Stimulated activated naive CD8-positive, alpha-beta T cell treated with anti-CD3 and anti-CD28 coated beads, Interleukin-15, amount 100 ng/mL, for 72 hours (primary cell): ENCODE data around the gene GRHPR.

Experiments
- ATAC-seq: fragments of 150-1000 bp; cut with Tn5 transposase; 2 replicates; pipeline ENCODE4 v1.10.0; 2021; ENCODE audit warnings: mild to moderate bottlenecking, moderate library complexity
- DNase-seq, 2 donors: peaks; one replicate each; pipeline ENCODE4 v3.0.0; 2021 to 2022
- H3K27ac Mint-ChIP-seq, 2 donors: one replicate each; pipeline ENCODE4 v1.8.0; 2022; ENCODE audit warnings: mild to moderate bottlenecking in 2 of 2, mixed read lengths in 2 of 2, moderate library complexity in 2 of 2
- H3K27me3 Mint-ChIP-seq: one replicate; pipeline ENCODE4 v1.8.0; 2022; ENCODE audit warnings: mixed read lengths
- H3K4me1 Mint-ChIP-seq: one replicate; pipeline ENCODE4 v1.8.0; 2022; ENCODE audit warnings: mild to moderate bottlenecking, mixed read lengths
- H3K4me3 Mint-ChIP-seq, 2 donors: one replicate each; pipeline ENCODE4 v1.8.0; 2022; ENCODE audit warnings: mild to moderate bottlenecking in 2 of 2, mixed read lengths in 2 of 2, moderate library complexity in 1 of 2
- H3K9me3 Mint-ChIP-seq, 2 donors: one replicate each; pipeline ENCODE4 v1.8.0; 2022; ENCODE audit warnings: mixed read lengths in 2 of 2

Gene GRHPR

DNA sequence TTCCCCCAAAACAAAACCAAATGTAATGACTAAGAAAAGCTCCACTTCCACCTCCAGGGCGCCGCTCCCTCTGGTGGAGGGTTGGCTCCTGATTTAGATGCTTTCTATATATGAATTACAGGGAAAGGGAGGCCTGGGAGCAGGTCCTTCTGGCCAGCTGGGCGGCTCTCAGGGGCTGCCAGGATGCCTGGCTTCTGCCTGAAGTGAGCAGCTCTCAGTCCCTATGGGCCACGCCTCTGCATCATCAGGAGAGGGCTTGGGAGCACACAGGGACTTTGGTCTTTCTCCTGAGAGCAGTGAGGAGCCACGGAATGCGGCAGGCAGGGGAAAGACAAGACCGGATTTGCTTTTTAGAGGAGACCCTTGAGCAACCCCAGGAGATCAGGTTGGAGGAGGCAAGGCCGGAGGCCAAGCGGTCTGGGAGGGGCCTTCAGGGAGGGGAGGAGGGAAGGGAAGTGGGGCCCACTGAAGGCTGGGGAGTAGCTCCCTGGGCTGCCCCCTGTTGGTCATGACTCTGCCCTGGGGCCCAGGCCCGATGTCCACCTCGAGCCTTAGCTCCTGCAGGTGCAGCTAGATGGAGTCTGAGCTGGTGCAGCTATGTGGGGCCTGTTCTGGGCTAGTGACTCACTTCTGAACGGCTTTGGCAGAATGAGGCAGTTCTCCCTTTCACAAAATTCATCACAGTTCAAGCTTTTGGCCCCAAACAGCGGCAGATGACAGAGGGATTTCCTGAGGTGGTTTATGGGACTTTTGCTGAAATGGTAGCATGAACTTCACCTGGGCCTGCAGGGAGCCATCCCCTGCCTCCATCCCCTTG lies 11.3 kb upstream of the GRHPR start:
- peak; percentile 37 for ATAC-seq
- Mint-ChIP-seq H3K4me3 (no peak overlapping the region), H3K9me3 (no peaks in the 10 kb centered on the region), H3K27ac (peak overlapping the region; percentile 17 to 94), H3K4me1 (peaks cover 26% of the 10 kb centered on the region), H3K27me3 (peaks cover 13% of the 10 kb centered on the region)
- DNase-seq: peak in 1 of 2 donors; percentile 25

DNA sequence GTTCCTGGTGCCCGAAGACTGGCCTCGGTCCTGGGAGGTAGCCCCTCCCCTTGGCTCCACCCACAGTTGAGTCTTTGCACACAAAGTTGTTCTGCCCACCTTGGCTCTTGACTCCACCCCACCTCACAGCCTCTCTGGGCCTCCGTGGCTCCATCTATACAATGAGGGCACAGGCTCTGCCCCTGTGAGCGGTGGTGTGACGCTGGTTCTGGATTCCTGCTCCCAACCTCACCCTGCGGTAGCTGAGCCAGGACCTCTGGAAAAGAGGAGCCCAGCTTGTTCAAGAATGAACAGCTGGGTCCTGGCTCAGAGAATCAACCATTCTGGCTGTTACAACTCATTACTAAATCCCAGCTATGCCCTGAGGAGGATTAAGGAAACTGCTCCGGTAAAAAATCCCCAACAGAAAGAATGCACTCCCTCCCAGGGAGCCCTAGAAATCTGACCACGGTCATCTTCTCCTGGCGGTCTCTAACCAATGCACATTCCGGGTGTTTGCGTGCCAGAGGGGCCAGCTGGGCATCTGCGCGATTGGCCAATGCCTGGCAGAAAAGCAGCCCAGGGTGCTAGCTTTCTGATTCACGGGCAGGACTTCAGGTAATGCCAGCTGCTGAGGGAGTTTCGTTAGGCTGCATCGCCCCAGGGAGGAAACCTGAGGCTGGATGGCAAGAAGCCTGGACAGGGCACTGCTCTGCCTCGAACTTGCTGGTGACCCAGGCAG lies 9.9 kb upstream of the GRHPR start:
- Mint-ChIP-seq H3K9me3 (no peaks in the 10 kb centered on the region), H3K4me1 (peaks cover 26% of the 10 kb centered on the region), H3K4me3 (no peak overlapping the region), H3K27me3 (peaks cover 13% of the 10 kb centered on the region), H3K27ac (no peak overlapping the region)
- no peak for ATAC-seq
- DNase-seq: no peak

DNA sequence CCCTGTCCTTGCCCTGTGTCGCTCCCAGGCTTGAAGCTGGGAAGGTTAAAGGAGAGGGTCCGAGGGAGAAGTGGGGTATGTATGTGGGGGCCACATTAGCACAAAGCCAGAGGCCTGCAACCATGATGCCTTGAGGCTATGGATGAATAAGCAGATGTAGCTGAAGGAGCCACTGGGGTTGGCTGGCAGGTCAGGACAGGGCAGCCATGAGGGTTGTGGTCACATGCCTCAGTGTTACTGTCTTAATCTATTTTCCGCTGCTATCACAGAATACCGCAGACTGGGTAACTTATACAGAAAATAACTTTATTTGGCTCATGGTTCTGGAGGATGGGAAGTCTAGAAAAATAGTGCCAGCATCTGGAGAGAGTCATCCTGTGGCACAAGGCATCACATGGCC lies 9.2 kb upstream of the GRHPR start:
- peaks cover 13% of the 10 kb centered on the region for H3K27me3 Mint-ChIP-seq
- no peaks in the 10 kb centered on the region for H3K9me3 Mint-ChIP-seq
- ATAC-seq (no peak), DNase-seq (no peak)
- no peak overlapping the region for H3K4me3 Mint-ChIP-seq
- H3K4me1 Mint-ChIP-seq: peaks cover 26% of the 10 kb centered on the region
- H3K27ac Mint-ChIP-seq: no peak overlapping the region

DNA sequence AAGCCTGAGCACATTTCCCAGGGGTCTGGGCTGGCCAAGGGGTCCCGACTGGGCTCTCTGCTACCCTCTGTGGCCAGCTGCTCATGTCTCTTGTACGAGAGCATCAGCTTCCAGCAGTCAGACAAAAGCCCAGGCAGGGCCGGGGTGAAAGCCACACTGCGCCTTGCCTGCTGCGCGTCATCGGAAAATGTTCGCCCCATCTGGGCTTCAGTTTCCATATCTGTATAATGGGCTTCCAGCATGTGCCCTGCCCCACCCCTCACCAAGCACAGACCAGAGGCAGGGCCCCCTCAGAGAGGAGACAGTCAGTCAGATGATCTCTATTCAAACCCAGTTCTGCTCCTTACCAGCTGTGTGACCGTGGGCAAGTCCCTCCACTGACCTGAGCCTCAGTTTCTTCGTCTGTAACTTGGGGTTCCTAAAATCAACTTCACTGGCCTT lies 8.0 kb upstream of the GRHPR start:
- Mint-ChIP-seq H3K9me3 (no peaks in the 10 kb centered on the region), H3K4me3 (no peak overlapping the region), H3K27me3 (peaks cover 13% of the 10 kb centered on the region), H3K4me1 (peaks cover 20% of the 10 kb centered on the region), H3K27ac (no peak overlapping the region)
- no peak for ATAC-seq
- no peak for DNase-seq

DNA sequence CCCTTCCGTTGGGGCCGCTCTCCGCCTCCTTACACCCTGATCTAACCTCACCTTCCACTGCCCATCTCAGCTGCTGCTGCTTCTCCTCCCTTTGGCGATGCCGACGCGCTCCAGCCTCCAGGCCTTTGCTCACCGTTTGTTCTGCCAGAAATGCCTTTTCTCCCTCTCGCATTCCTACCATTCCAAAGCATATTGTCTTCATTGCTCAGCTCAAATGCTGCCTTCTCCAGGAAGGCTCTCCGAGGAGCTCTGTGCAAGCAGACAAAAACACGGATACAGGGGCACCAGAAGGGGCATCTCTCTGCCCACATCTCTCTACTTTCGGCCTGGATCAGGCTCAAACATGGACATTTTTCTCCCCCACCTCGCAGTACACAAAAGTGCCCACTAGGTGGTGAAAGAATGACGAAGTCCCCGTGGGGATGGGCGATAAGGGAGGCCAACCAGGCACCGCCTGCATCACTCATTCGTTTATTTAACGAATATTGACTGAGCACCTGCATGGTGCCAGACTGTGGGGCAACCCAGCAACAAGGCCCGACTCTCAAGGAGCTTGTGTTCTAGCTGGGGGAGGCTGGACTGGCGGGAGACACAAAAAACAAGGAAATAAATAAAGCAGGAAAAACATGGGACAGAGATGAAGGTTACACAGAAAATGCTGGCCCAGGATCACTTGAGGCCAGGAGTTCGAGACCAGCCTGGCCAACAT lies 7.3 kb upstream of the GRHPR start:
- Mint-ChIP-seq H3K4me1 (peaks cover 18% of the 10 kb centered on the region), H3K27me3 (peaks cover 13% of the 10 kb centered on the region), H3K27ac (peak overlapping the region in 1 of 2 donors; percentile 4), H3K4me3 (peak overlapping the region; percentile 60 to 63), H3K9me3 (no peaks in the 10 kb centered on the region)
- DNase-seq (peak; percentile 78 to 84), ATAC-seq (peak; percentile 90)

DNA sequence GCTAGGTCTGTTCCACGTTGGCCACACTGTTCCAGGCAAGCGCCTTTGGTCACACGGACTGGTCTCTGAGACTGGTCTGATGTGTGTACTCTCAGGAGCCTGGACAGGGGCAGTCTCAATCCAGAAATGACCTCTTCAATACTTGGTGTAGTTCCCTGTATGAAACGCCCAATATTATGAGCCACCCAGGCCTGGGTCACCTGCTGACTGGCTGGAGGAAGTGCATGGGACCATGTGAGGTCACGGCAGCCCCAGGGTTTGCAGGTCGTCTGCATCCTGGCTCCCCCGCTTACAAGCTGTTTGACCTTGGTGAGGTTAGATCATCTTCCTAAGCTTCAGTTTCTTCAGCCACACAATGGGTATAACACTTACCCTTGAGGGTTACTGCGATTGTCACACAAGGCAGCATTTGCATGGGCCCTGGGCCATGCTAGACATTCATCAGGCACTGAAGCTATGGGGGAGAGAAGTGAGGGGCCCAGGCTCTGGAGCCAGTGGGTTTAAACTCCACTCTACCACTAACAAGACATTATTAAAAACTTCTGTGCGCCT lies 5.2 kb upstream of the GRHPR start:
- DNase-seq: no peak
- H3K27ac Mint-ChIP-seq: no peak overlapping the region

DNA sequence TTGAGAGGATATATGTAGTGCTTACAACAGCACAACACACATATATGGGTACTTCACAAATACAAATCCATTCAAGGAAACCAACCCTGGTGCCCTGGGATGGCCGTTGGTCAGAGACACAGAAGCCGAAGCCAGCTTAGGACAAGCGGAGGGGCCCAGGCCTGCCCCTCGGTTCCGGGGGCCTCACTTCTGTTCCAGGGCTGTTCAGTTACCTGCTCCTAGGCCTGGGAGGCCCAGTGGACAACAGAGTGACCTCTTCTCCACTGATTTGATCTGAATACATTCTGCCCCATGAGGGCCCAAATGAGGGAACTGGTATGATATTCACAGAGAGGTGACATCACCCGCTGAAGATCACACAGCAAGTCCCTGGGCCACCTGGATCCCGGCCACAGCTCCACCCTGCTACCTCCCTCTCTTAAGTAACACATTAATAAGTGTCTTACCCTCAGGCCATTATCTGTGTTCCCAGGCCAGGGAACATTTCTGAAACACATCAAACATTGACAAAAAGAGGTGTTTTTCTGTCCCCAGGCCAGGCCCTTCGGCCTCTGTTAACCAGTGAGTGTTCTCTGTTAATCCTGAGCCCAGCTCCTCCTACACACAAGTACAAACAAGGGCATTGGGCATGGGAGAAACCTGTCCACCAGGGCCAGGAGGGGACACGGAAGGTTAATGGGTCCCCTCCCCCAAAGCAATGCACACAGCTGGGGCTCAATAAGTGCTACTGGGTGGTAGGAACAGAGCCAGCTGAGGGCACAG lies 4.5 kb upstream of the GRHPR start:
- no peak overlapping the region for H3K4me3 Mint-ChIP-seq
- peaks cover 13% of the 10 kb centered on the region for H3K27me3 Mint-ChIP-seq
- no peaks in the 10 kb centered on the region for H3K9me3 Mint-ChIP-seq
- DNase-seq (no peak), ATAC-seq (no peak)
- no peak overlapping the region for H3K27ac Mint-ChIP-seq
- peaks cover 17% of the 10 kb centered on the region for H3K4me1 Mint-ChIP-seq

More for the DNA sequence above, 5.2 kb upstream of the GRHPR start:
- Mint-ChIP-seq H3K9me3 (no peaks in the 10 kb centered on the region), H3K4me1 (peaks cover 16% of the 10 kb centered on the region), H3K4me3 (no peak overlapping the region), H3K27me3 (peaks cover 13% of the 10 kb centered on the region)
- no peak for ATAC-seq

DNA sequence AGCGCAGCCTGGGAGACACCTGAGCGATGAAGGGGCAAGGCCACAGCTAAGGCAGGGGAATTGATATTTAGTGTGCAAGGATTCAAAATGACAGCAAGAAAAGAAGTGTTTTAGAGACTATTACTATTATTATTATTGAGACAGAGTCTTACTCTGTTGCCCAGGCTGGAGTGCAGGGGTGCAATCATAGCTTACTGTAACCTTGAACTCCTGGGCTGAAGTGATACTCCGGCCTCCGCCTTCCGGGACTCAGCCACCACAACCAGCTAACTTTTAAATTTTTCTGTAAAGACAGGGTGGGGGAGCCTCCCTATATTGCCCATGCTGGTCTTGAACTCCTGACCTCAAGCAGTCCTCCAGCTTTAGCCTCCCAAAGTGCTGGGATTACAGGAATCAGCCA lies 3.3 kb upstream of the GRHPR start:
- DNase-seq: no peak
- Mint-ChIP-seq H3K4me1 (peaks cover 28% of the 10 kb centered on the region), H3K27ac (no peak overlapping the region), H3K9me3 (no peaks in the 10 kb centered on the region), H3K27me3 (peaks cover 13% of the 10 kb centered on the region), H3K4me3 (no peak overlapping the region)
- no peak for ATAC-seq

DNA sequence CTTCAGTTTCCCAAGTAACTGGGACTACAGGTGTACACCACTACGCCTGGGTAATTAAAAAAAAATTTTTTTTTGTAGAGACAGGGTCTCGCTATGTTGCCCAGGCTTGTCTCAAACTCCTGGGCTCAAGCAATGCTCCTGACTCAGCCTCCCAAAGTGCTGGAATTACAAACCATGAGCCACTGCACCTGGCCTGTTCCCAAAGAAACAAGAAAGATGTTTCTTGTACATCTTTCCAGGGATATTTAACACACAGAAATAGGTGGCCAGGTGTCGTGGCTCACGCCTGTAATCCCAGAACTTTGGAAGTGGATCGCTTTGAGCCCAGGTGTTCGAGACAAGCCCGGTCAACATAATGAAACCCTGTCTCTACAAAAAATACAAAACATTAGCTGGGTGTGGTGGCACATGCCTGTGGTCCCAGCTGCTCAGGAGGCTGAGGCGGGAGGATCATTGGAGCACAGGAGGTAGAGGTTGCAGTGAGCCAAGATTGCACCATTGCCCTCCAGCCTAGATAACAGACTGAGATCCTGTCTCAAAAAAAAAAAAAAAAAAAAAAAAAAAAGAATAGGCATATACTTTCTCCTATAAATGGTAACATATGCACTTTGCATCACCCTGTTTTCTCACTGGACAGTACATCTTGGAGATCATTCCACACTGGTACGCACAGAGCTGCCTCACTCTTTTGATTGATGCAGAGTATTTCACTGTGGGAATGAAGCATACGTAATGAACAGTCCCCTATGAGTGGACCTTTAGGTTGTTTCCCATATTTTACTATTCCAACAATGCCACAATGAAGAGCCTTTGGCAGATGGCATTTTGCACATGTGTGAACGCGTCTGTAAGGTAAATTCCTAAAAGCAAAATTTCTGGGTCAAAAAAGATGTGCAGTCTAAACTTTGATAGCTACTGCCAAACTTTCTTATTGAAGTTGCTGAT lies 2.0 kb upstream of the GRHPR start:
- H3K4me1 Mint-ChIP-seq: peaks cover 33% of the 10 kb centered on the region
- no peaks in the 10 kb centered on the region for H3K9me3 Mint-ChIP-seq
- H3K27ac Mint-ChIP-seq: peak overlapping the region in 1 of 2 donors; percentile 19
- no peak overlapping the region for H3K4me3 Mint-ChIP-seq
- no peak for DNase-seq
- peaks cover 2% of the 10 kb centered on the region for H3K27me3 Mint-ChIP-seq
- no peak for ATAC-seq

DNA sequence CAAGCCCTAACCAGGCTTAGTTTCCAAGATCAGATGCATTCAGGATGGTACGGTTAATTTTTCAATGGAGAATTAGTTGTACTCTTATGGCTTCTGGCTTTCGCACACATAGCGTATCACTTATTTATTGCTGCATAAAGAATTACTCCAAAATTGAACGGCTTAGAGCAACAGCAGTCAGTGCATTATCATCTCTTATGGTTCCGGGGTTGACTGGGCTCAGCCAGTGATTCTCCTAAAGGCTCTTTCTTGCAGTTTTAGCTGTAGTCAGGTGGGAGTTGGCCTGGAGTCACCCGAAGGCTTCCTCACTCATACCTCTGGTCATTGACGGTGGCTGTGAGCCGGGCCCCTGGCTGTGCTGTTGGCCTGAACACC lies 595 bp upstream of the GRHPR start:
- Mint-ChIP-seq H3K27ac (peak overlapping the region; percentile 95 to 99), H3K9me3 (no peaks in the 10 kb centered on the region), H3K27me3 (no peaks in the 10 kb centered on the region), H3K4me3 (peak overlapping the region; percentile 86 to 92), H3K4me1 (peaks cover 46% of the 10 kb centered on the region)
- DNase-seq (no peak), ATAC-seq (no peak)

DNA sequence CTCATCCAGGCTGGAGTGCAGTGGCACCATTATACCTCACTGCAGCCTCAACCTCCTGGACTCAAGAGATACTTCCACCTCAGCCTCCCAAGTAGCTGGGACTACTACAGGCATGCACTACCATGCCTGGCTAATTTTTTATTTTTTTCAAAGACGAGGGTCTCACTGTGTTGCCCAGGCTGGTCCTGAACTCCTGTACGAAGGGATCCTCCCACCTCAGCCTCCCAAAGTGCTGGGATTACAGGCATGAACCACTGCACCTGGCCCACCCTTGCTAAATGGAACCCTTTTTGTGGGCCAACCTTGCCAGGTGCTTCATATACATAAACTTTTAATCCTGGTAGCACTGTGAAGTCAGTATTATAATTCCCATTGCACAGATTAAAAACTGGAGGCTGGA lies 1.0 kb downstream of the GRHPR start:
- no peaks in the 10 kb centered on the region for H3K27me3 Mint-ChIP-seq
- DNase-seq (no peak), ATAC-seq (no peak)
- H3K4me1 Mint-ChIP-seq: peaks cover 47% of the 10 kb centered on the region
- no peaks in the 10 kb centered on the region for H3K9me3 Mint-ChIP-seq
- peak overlapping the region; percentile 95 to 99 for H3K27ac Mint-ChIP-seq
- peak overlapping the region; percentile 86 to 92 for H3K4me3 Mint-ChIP-seq

DNA sequence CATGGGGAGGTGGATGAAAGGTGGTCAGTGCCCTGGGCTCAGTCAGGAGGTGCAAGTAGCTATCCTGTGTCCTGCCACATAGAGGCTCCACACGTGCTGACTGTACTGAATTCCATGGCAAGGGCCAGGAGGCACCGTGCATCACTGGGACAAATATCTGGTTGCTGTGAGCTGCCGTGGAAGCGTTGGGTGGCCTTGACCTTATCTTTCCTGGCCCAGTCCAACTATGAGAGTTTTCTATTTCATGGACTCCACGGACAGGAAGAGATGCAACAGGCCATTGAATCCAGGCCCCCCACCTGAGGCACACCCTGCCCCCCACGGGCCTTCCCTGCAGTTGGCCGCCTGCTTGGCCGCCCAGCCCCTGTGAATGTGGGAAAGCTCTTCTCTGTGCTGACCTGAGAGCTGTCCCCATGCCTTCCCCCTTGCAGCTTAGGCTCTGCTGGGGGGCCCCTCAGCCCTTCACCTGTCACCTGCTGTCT lies 1.7 kb downstream of the GRHPR start:
- Mint-ChIP-seq H3K27me3 (no peaks in the 10 kb centered on the region), H3K9me3 (no peaks in the 10 kb centered on the region), H3K4me3 (peak overlapping the region in 1 of 2 donors; percentile 92), H3K4me1 (peaks cover 47% of the 10 kb centered on the region), H3K27ac (no peak overlapping the region)
- DNase-seq (no peak), ATAC-seq (no peak)

DNA sequence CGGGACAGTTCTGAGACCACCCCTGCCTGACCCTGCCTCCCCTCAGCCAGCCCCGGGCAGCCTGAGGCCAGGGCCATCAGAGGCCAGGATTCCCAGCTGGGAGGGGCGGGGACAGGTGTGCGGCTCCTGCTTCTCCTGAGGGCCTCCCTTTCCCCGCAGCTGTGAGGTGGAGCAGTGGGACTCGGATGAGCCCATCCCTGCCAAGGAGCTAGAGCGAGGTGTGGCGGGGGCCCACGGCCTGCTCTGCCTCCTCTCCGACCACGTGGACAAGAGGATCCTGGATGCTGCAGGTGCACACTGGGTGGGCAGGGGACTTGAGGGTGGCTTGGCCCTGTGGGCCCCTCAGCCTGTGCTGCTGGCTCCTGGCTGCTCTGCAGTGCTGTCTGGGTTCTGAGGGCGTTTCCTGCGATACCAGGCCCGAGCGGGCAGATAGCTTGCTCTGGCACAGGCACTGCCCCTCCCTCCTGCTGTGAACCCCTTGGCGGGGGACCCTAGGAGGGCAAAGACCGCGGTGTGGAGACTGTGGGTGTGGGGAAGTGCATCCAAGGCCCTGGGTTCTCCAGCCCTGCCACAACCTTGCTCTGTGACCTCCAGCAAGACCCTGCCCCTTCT lies 2.3 kb downstream of the GRHPR start:
- H3K4me3 Mint-ChIP-seq: no peak overlapping the region
- H3K27me3 Mint-ChIP-seq: no peaks in the 10 kb centered on the region
- ATAC-seq (no peak), DNase-seq (no peak)
- peak overlapping the region in 1 of 2 donors; percentile 44 for H3K27ac Mint-ChIP-seq
- H3K9me3 Mint-ChIP-seq: no peaks in the 10 kb centered on the region
- H3K4me1 Mint-ChIP-seq: peaks cover 47% of the 10 kb centered on the region
